Measurements from ENCODE around the gene CRHR1. TPM values are rescaled to one million over a fixed set of nuclear protein-coding genes. Genes with fewer than 3 reads are reported as not detected.
A peak's percentile ranks its signal among the peaks of the same experiment; 100 is the strongest.

The CRHR1 gene
- total and polyA plus RNA-seq, 8 donors, result not detected

DNA sequence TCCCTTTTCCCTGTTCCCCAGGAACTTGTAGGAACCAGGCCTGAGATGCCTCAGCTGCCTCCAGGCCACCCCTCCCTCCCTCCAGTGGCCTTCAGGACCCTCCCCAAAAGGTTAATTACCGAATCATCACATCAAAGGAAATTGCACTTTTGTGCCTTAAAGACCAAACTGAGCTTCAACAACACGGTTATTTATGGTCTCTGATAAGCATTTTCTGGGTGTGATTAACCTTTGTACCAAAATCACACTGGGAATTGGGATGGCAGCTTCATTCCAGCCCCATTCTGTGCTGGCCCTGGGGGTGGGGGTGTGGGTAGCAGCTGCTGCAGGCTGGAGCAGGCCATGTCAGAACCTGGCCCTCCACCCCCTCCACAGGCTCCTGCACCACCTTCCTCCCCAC lies 16.7 kb downstream of the CRHR1 start:
- intact Hi-C loops (cut with DNase I), result no loop called here
- ATAC-seq, result no peak
- TF ChIP-seq, protein P1, sequence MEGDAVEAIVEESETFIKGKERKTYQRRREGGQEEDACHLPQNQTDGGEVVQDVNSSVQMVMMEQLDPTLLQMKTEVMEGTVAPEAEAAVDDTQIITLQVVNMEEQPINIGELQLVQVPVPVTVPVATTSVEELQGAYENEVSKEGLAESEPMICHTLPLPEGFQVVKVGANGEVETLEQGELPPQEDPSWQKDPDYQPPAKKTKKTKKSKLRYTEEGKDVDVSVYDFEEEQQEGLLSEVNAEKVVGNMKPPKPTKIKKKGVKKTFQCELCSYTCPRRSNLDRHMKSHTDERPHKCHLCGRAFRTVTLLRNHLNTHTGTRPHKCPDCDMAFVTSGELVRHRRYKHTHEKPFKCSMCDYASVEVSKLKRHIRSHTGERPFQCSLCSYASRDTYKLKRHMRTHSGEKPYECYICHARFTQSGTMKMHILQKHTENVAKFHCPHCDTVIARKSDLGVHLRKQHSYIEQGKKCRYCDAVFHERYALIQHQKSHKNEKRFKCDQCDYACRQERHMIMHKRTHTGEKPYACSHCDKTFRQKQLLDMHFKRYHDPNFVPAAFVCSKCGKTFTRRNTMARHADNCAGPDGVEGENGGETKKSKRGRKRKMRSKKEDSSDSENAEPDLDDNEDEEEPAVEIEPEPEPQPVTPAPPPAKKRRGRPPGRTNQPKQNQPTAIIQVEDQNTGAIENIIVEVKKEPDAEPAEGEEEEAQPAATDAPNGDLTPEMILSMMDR (IDR thresholded peaks at IDR 0.05), result no peak
- no peaks in the 10 kb centered on the region for H3K4me1 ChIP-seq
- H3K4me3 ChIP-seq, result no peak overlapping the region
- no peaks in the 10 kb centered on the region for H3K36me3 ChIP-seq
- DNase-seq, result peak in 1 of 4 donors; percentile 28
- H3K9me3 ChIP-seq, result no peaks in the 10 kb centered on the region
- peaks cover 0 to 88% of the 10 kb centered on the region in 2 donors for H3K27me3 ChIP-seq
- H3K27ac ChIP-seq, result no peak overlapping the region

DNA sequence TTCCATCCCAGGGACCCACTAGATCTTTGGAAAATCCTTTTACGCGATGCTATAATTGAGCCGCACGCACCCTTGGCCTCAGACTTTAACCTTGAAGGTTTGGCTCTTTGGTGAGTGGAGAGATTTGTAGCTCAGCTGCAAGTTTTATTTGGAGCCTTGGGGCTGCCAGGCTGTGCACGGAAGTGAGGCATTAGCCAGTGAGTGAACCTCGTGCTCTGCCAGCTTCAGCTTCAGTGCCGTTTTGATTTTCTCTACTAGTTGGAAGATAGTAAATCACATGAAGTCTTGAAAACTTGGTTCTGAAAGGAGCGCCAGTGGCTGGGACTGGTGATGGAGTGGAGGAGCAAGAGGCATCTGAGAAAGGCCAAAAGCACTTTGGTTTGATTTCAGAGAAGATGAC lies 17.3 kb downstream of the CRHR1 start:
- Histone ChIP-seq H3K4me3 (no peak overlapping the region), H3K36me3 (no peaks in the 10 kb centered on the region), H3K9me3 (no peaks in the 10 kb centered on the region), H3K27me3 (peaks cover 0 to 88% of the 10 kb centered on the region in 2 donors), H3K4me1 (no peaks in the 10 kb centered on the region), H3K27ac (no peak overlapping the region)
- peak in 1 of 4 donors; percentile 4 for DNase-seq
- intact Hi-C loops (cut with DNase I), result no loop called here
- no peak for ATAC-seq
- TF ChIP-seq, protein P1 (IDR thresholded peaks at IDR 0.05), result no peak

DNA sequence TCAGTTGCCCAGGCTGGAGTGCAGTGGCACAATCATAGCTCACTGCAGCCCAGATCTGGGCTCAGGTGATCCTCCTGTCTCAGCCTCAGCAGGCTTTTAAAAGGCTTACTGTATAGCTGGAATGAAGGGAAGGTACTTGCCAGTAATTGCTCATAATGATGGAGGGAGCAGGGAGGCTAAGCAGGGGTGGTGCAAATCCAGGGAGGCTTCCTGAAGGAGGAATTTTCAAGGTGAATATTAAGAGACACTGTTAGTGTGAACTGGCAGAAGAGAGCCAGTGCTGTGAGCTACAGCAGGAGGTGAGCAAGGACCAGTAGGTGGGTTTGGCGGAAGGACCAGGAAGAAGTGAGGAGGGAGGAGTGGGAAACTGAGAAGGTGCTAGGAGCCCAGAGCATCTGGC lies 24.7 kb downstream of the CRHR1 start:
- TF ChIP-seq, protein P1 (IDR thresholded peaks at IDR 0.05), result no peak
- Histone ChIP-seq H3K27ac (no peak overlapping the region), H3K4me3 (no peak overlapping the region), H3K36me3 (no peaks in the 10 kb centered on the region), H3K4me1 (no peaks in the 10 kb centered on the region), H3K27me3 (peaks cover 0 to 74% of the 10 kb centered on the region in 2 donors), H3K9me3 (no peaks in the 10 kb centered on the region)
- ATAC-seq (no peak), DNase-seq (no peak)
- intact Hi-C loops (cut with DNase I), result no loop called here

DNA sequence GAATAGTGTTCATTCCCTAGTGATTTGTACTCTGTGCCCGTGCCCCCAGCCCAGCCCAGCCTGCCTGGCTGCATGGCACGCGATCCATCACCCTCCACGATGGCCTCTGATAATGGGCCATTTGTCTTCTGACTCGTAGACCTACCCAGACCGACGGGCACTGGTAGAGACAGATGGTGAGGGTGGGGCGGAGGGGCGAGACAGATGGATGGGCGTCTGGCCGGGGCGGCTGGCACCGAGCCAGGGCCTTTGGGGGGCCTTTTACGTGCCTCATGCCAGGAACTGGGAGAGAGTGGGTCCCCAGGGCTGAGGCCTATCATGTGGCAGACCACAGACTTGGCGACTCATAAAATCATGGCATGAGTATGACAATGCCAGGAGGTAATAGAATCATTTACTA lies 25.4 kb downstream of the CRHR1 start:
- Histone ChIP-seq H3K27me3 (peaks cover 0 to 70% of the 10 kb centered on the region in 2 donors), H3K4me3 (no peak overlapping the region), H3K9me3 (no peaks in the 10 kb centered on the region), H3K4me1 (no peaks in the 10 kb centered on the region), H3K27ac (no peak overlapping the region), H3K36me3 (no peaks in the 10 kb centered on the region)
- intact Hi-C loops (cut with DNase I), result no loop called here
- DNase-seq (peak in 1 of 4 donors; percentile 64), ATAC-seq (no peak)
- TF ChIP-seq, protein P1 (IDR thresholded peaks at IDR 0.05), result no peak

DNA sequence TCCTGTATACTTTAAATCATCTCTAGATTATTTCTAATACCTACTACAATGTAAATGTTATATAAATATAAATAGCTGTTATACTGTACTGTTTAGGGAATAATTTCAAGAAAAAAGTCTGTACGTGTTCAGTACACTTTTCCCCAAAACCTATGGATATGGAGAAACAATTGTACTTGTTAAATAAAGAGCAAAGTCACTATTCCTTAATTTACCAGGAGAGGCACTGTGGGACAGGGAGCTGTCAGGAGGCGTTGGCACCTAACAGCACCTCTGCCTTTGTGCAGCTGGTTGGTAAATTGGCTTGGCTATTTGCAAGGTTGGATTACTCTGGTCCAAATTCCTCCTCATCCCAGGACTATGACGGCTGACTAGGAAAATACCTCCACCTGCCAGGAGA lies 28.0 kb downstream of the CRHR1 start:
- intact Hi-C loops (cut with DNase I), result no loop called here
- no peak overlapping the region for H3K4me3 ChIP-seq
- ATAC-seq, result peak; percentile 39

More for the DNA sequence above, 28.0 kb downstream of the CRHR1 start:
- DNase-seq, result no peak
- TF ChIP-seq, protein P1 (IDR thresholded peaks at IDR 0.05), result no peak
- Histone ChIP-seq H3K36me3 (no peaks in the 10 kb centered on the region), H3K9me3 (no peaks in the 10 kb centered on the region), H3K27ac (no peak overlapping the region), H3K27me3 (peaks cover 0 to 46% of the 10 kb centered on the region in 2 donors), H3K4me1 (no peaks in the 10 kb centered on the region)
